SK-N-SH treated with all-trans-retinoic acid at 6 μM for 48 hours (cell line): ENCODE results near the gene AKAP13.
A peak's percentile ranks its signal among the peaks of the same experiment; 100 is the strongest.

ENCODE experiments used
- ATAC-seq: fragments of 200-7000 bp; cut with Tn5 transposase; 3 replicates; pipeline ENCODE4 v1.9.1; 2020; ENCODE audit warnings: mild to moderate bottlenecking, moderate library complexity
- ARNTL ChIP-seq: fragments of 450-650 bp; formaldehyde crosslinking; IDR thresholded peaks from 2 replicates; pipeline ENCODE4 v1.5.0; 2020; ENCODE audit warnings: low read depth, mild to moderate bottlenecking, moderate library complexity, borderline replicate concordance
- BACH2 ChIP-seq: fragments of 250-450 bp; sonication (Bioruptor Pico); IDR thresholded peaks from 2 replicates; pipeline ENCODE4 v1.9.0; 2021; ENCODE audit warnings: mild to moderate bottlenecking, borderline replicate concordance
- CREB5 ChIP-seq: fragments of 250-450 bp; sonication (Bioruptor Pico); IDR thresholded peaks from 2 replicates; pipeline ENCODE4 v1.5.1; 2020; ENCODE audit warnings: low read depth, mild to moderate bottlenecking, moderate library complexity
- CSDC2 ChIP-seq: fragments of 250-450 bp; sonication (Bioruptor Pico); IDR thresholded peaks from 2 replicates; pipeline ENCODE4 v1.5.0; 2020; ENCODE audit warnings: mild to moderate bottlenecking, moderate library complexity
- ESRRG ChIP-seq: fragments of 250-450 bp; sonication (Bioruptor Pico); IDR thresholded peaks from 2 replicates; pipeline ENCODE4 v1.6.1; 2021; ENCODE audit warnings: mild to moderate bottlenecking
- GLIS3 ChIP-seq: fragments of 250-450 bp; sonication (Bioruptor Pico); IDR thresholded peaks from 2 replicates; pipeline ENCODE4 v1.5.0; 2020; ENCODE audit warnings: mild to moderate bottlenecking, moderate library complexity
- ISL1 ChIP-seq: fragments of 250-450 bp; sonication (Bioruptor Pico); IDR thresholded peaks from 2 replicates; pipeline ENCODE4 v2.1.2; 2022; ENCODE audit warnings: mild to moderate bottlenecking, moderate library complexity
- OSR1 ChIP-seq: fragments of 250-450 bp; sonication (Bioruptor Pico); IDR thresholded peaks from 2 replicates; pipeline ENCODE4 v1.8.0; 2022; ENCODE audit warnings: moderate library complexity, mild to moderate bottlenecking, inconsistent platforms
- PPARA ChIP-seq: fragments of 250-450 bp; sonication (Bioruptor Pico); IDR thresholded peaks from 2 replicates; pipeline ENCODE4 v1.5.0; 2020; ENCODE audit warnings: mild to moderate bottlenecking, borderline replicate concordance
- RARB ChIP-seq: fragments of 250-450 bp; sonication (Bioruptor Pico); IDR thresholded peaks from 2 replicates; pipeline ENCODE4 v1.8.0; 2021; ENCODE audit warnings: mild to moderate bottlenecking, moderate library complexity
- SNAI2 ChIP-seq: fragments of 250-450 bp; sonication (Bioruptor Pico); IDR thresholded peaks from 2 replicates; pipeline ENCODE4 v1.5.0; 2020; ENCODE audit warnings: mild to moderate bottlenecking, moderate library complexity
- TOX ChIP-seq: fragments of 250-450 bp; sonication (Bioruptor Pico); IDR thresholded peaks from 2 replicates; pipeline ENCODE4 v1.8.0; 2021; ENCODE audit warnings: mild to moderate bottlenecking, moderate library complexity, borderline replicate concordance
- TSHZ2 ChIP-seq: fragments of 250-450 bp; sonication (Bioruptor Pico); IDR thresholded peaks from 2 replicates; pipeline ENCODE4 v1.5.0; 2020; ENCODE audit warnings: mild to moderate bottlenecking, moderate library complexity
- ZC3H10 ChIP-seq: fragments of 250-450 bp; sonication (Bioruptor Pico); IDR thresholded peaks from 2 replicates; pipeline ENCODE4 v1.5.1; 2021; ENCODE audit warnings: mild to moderate bottlenecking, moderate library complexity
- ZFP3 ChIP-seq: fragments of 250-450 bp; sonication (Bioruptor Pico); IDR thresholded peaks from 2 replicates; pipeline ENCODE4 v1.5.0; 2020; ENCODE audit warnings: mild to moderate bottlenecking, moderate library complexity
- ZFP30 ChIP-seq: fragments of 450-650 bp; formaldehyde crosslinking; IDR thresholded peaks from 2 replicates; pipeline ENCODE4 v1.5.0; 2022; ENCODE audit warnings: mild to moderate bottlenecking, moderate library complexity
- ZNF565 ChIP-seq: fragments of 450-650 bp; formaldehyde crosslinking; conservative IDR thresholded peaks from 2 replicates; pipeline ENCODE4 v1.5.0; 2020; ENCODE audit warnings: low read depth, mild to moderate bottlenecking, moderate library complexity
- ZNF70 ChIP-seq: fragments of 450-650 bp; formaldehyde crosslinking; IDR thresholded peaks from 2 replicates; pipeline ENCODE4 v1.5.0; 2020; ENCODE audit warnings: mild to moderate bottlenecking, moderate library complexity
- ZNF8 ChIP-seq: fragments of 450-650 bp; formaldehyde crosslinking; IDR thresholded peaks from 2 replicates; pipeline ENCODE4 v1.5.0; 2020; ENCODE audit warnings: mild to moderate bottlenecking, moderate library complexity
- TF ChIP-seq, protein P1 (sequence below): fragments of 250-450 bp; sonication (Bioruptor Pico); IDR thresholded peaks from 2 replicates; pipeline ENCODE4 v1.8.0; 2020; ENCODE audit warnings: mild to moderate bottlenecking, moderate library complexity, borderline replicate concordance
- TF ChIP-seq, protein P2 (sequence below): fragments of 250-450 bp; sonication (Bioruptor Pico); IDR thresholded peaks from 2 replicates; pipeline ENCODE4 v1.5.1; 2021; ENCODE audit warnings: mild to moderate bottlenecking, moderate library complexity

Gene AKAP13

DNA sequence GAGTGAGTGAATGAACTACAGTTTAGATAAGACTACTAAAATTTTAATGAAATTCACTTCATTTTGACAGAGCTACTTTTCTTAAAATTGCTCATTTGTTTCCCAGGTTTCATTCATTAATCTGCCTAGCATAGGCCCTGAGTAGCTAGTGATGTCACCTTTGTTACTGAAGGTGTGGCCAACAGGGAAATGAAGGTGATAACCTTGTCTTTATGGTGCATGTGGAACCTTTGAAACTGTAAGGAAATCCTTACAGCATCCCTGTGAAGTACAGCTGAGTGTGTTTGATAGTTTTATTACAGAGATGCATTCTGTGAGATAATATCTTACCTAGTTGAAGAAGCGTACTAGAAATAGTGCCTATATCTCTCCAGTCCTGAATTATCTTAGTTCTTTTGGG is 112.9 kb downstream of the AKAP13 start:
- ATAC-seq: no peak
- TF ChIP-seq CREB5 (CRISPR knock-in tag) (no peak), BACH2 (CRISPR knock-in tag) (no peak), SNAI2 (CRISPR knock-in tag) (no peak), ISL1 (no peak), PPARA (CRISPR knock-in tag) (no peak), ESRRG (no peak), TSHZ2 (CRISPR knock-in tag) (no peak)
- TF ChIP-seq, protein P1, sequence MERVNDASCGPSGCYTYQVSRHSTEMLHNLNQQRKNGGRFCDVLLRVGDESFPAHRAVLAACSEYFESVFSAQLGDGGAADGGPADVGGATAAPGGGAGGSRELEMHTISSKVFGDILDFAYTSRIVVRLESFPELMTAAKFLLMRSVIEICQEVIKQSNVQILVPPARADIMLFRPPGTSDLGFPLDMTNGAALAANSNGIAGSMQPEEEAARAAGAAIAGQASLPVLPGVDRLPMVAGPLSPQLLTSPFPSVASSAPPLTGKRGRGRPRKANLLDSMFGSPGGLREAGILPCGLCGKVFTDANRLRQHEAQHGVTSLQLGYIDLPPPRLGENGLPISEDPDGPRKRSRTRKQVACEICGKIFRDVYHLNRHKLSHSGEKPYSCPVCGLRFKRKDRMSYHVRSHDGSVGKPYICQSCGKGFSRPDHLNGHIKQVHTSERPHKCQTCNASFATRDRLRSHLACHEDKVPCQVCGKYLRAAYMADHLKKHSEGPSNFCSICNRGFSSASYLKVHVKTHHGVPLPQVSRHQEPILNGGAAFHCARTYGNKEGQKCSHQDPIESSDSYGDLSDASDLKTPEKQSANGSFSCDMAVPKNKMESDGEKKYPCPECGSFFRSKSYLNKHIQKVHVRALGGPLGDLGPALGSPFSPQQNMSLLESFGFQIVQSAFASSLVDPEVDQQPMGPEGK (CRISPR knock-in tag): no peak

DNA sequence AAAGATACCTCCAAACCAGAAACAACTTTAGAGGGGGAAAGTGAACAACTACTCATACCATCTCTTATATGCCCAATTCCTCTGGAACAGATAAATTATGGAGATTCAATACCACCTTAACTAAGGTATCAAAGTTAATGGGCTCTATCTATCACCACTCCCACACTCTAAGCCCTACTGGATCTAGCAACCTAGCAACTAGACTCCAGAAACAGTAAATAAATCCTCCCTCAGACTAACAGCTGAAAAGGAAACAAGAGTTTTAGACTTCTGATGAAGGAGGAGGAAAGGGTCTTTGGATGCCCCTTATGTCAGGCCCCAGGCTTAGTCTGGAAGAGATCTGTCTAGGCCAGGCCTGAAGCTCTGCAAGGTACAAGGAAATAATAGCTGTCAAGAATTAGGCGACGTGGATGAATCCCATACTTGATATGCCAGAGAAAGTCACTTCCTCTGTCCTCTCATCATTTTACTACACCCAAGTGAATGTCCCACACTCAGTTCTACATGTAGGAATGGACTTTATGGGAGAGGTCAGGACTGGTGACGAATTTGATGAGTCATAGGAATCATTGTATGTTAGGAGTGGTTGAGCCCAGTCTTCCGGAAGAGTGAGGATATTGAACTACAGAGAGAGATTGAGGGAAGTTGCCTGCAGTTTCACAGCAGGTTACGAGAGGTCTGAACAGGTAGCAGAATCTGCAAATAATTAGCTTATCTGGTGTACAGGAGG is 113.8 kb downstream of the AKAP13 start:
- TF ChIP-seq OSR1 (CRISPR knock-in tag) (no peak), ZC3H10 (CRISPR knock-in tag) (no peak), TSHZ2 (CRISPR knock-in tag) (no peak), RARB (CRISPR knock-in tag) (no peak), ZFP3 (CRISPR knock-in tag) (no peak), ZNF565 (CRISPR knock-in tag) (no peak), ZNF8 (CRISPR knock-in tag) (no peak), CREB5 (CRISPR knock-in tag) (no peak), ISL1 (no peak), ZFP30 (no peak), ARNTL (CRISPR knock-in tag) (no peak), PPARA (CRISPR knock-in tag) (no peak), CSDC2 (CRISPR knock-in tag) (no peak), TOX (CRISPR knock-in tag) (no peak), ZNF70 (no peak), GLIS3 (CRISPR knock-in tag) (no peak), BACH2 (CRISPR knock-in tag) (no peak), SNAI2 (CRISPR knock-in tag) (no peak)
- TF ChIP-seq, protein P1 (CRISPR knock-in tag): no peak
- TF ChIP-seq, protein P2, sequence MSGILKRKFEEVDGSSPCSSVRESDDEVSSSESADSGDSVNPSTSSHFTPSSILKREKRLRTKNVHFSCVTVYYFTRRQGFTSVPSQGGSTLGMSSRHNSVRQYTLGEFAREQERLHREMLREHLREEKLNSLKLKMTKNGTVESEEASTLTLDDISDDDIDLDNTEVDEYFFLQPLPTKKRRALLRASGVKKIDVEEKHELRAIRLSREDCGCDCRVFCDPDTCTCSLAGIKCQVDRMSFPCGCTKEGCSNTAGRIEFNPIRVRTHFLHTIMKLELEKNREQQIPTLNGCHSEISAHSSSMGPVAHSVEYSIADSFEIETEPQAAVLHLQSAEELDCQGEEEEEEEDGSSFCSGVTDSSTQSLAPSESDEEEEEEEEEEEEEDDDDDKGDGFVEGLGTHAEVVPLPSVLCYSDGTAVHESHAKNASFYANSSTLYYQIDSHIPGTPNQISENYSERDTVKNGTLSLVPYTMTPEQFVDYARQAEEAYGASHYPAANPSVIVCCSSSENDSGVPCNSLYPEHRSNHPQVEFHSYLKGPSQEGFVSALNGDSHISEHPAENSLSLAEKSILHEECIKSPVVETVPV (CRISPR knock-in tag): no peak
- TF ChIP-seq, all 23 proteins: peak for 0
- ATAC-seq: peak; percentile 92
